Measurements from ENCODE around the gene NLRC5.

Gene NLRC5

DNA sequence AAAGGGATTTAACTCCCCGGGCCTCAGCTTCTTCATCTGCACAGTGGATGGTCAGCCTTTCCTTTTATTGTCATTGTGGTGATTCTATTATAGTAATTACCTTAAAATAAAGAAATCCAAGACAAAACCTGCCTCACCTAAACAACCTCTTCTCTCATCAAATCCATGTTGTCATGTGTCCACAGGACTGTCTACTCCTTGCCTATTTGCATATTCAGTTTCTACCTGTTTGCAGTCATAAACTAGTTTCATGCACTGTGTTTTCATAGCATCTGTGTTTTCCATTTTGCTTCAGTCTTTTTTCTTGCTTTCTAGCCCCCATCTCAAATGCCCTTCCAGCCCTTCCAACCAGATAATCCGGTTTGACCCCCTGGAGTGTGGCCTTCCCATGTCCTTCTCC, 58.7 kb downstream of the NLRC5 start:
- Histone ChIP-seq H3F3A (ENCODE audit: insufficient read depth) (no peaks in the 10 kb centered on the region), H4K20me1 (ENCODE audit: low read depth, low read length) (no peaks in the 10 kb centered on the region), H3K4me2 (ENCODE audit: low read depth, low read length, poor library complexity, severe bottlenecking) (no peak overlapping the region), H3K27me3 (ENCODE audit: low read length) (no peaks in the 10 kb centered on the region), H3K36me3 (ENCODE audit: low read length) (no peaks in the 10 kb centered on the region), H3K9me3 (ENCODE audit: insufficient read depth, low read length) (no peaks in the 10 kb centered on the region), H3K4me3 (ENCODE audit: insufficient read depth, low read length, poor library complexity, severe bottlenecking) (no peak overlapping the region), H3K79me2 (ENCODE audit: insufficient read depth, low read length) (no peaks in the 10 kb centered on the region), H2AFZ (ENCODE audit: low read depth, low read length, severe bottlenecking) (no peak overlapping the region), H3K9me2 (replicated peaks; ENCODE audit: insufficient read depth, low read length) (no peaks in the 10 kb centered on the region), H3K27ac (ENCODE audit: low read depth, low read length) (no peak overlapping the region), H3K9ac (ENCODE audit: low read length) (no peak overlapping the region)
- no peak for TF ChIP-seq EZH2phosphoT487 (conservative IDR thresholded peaks at IDR 0.05; ENCODE audit: low read length)
- TF ChIP-seq, protein P1, sequence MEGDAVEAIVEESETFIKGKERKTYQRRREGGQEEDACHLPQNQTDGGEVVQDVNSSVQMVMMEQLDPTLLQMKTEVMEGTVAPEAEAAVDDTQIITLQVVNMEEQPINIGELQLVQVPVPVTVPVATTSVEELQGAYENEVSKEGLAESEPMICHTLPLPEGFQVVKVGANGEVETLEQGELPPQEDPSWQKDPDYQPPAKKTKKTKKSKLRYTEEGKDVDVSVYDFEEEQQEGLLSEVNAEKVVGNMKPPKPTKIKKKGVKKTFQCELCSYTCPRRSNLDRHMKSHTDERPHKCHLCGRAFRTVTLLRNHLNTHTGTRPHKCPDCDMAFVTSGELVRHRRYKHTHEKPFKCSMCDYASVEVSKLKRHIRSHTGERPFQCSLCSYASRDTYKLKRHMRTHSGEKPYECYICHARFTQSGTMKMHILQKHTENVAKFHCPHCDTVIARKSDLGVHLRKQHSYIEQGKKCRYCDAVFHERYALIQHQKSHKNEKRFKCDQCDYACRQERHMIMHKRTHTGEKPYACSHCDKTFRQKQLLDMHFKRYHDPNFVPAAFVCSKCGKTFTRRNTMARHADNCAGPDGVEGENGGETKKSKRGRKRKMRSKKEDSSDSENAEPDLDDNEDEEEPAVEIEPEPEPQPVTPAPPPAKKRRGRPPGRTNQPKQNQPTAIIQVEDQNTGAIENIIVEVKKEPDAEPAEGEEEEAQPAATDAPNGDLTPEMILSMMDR (IDR thresholded peaks at IDR 0.05; ENCODE audit: insufficient read depth, low read length, poor library complexity, severe bottlenecking): no peak

DNA sequence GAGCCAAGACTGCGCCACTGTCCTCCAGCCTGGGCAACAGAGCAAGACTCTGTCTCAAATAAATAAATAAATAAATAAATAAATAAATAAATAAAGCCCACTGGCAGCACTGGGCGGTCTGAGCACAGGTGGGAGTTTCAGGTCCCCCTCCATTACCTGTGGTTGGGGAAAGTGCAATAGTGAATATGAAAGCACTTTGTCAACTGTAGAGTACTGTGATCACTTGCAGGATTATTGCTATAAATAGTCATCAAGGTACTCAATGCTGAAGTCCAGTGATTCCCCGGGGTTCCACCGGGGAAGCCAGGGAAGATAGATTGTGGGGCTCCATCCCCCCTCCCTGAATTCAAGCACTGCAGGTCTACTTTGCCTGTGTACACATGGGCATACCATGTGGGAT, 60.3 kb downstream of the NLRC5 start:
- H3K79me2 ChIP-seq (ENCODE audit: insufficient read depth, low read length): no peaks in the 10 kb centered on the region
- H4K20me1 ChIP-seq (ENCODE audit: low read depth, low read length): no peaks in the 10 kb centered on the region
- H3K27ac ChIP-seq (ENCODE audit: low read depth, low read length): no peak overlapping the region
- H3K4me3 ChIP-seq (ENCODE audit: insufficient read depth, low read length, poor library complexity, severe bottlenecking): no peak overlapping the region
- H3K9ac ChIP-seq (ENCODE audit: low read length): no peak overlapping the region
- no peaks in the 10 kb centered on the region for H3K36me3 ChIP-seq (ENCODE audit: low read length)
- H3K9me3 ChIP-seq (ENCODE audit: insufficient read depth, low read length): no peaks in the 10 kb centered on the region
- H3K4me2 ChIP-seq (ENCODE audit: low read depth, low read length, poor library complexity, severe bottlenecking): no peak overlapping the region
- H3F3A ChIP-seq (ENCODE audit: insufficient read depth): no peaks in the 10 kb centered on the region
- no peak overlapping the region for H2AFZ ChIP-seq (ENCODE audit: low read depth, low read length, severe bottlenecking)
- TF ChIP-seq, protein P1 (IDR thresholded peaks at IDR 0.05; ENCODE audit: insufficient read depth, low read length, poor library complexity, severe bottlenecking): no peak
- no peak for TF ChIP-seq EZH2phosphoT487 (conservative IDR thresholded peaks at IDR 0.05; ENCODE audit: low read length)
- no peaks in the 10 kb centered on the region for H3K9me2 ChIP-seq (replicated peaks; ENCODE audit: insufficient read depth, low read length)
- H3K27me3 ChIP-seq (ENCODE audit: low read length): no peaks in the 10 kb centered on the region

DNA sequence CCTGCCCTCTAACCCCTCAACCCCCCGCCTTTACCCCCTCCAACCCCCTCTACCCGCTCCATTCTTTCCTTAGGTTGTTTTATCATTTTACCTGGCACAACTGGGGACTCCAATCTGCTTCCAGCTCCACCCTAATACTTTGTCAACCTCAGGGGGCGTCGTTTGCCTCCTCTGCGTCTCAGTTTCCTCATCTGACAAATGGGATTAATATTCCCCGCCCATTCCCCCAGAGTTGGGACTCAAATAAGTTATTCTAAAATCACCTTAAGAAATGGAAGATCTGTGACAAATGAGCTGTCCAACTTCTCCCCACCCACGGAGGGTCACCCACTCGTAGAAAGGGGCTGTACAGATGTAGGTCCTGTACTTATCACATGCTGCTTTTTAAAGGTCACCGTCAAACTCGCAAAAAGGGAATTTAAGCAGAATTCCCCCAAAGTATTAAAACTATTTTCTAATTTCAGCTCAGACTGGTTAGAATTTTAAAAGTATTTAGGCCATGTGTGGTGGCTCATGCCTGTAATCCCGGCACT, 62.4 kb downstream of the NLRC5 start:
- Histone ChIP-seq H3K79me2 (ENCODE audit: insufficient read depth, low read length) (no peaks in the 10 kb centered on the region), H3K36me3 (ENCODE audit: low read length) (no peaks in the 10 kb centered on the region), H3K9me2 (replicated peaks; ENCODE audit: insufficient read depth, low read length) (no peaks in the 10 kb centered on the region), H3K9me3 (ENCODE audit: insufficient read depth, low read length) (no peaks in the 10 kb centered on the region), H3K9ac (ENCODE audit: low read length) (no peak overlapping the region), H3K4me2 (ENCODE audit: low read depth, low read length, poor library complexity, severe bottlenecking) (no peak overlapping the region), H3K27ac (ENCODE audit: low read depth, low read length) (no peak overlapping the region), H4K20me1 (ENCODE audit: low read depth, low read length) (no peaks in the 10 kb centered on the region), H3F3A (ENCODE audit: insufficient read depth) (no peaks in the 10 kb centered on the region), H3K4me3 (ENCODE audit: insufficient read depth, low read length, poor library complexity, severe bottlenecking) (no peak overlapping the region), H2AFZ (ENCODE audit: low read depth, low read length, severe bottlenecking) (no peak overlapping the region), H3K27me3 (ENCODE audit: low read length) (no peaks in the 10 kb centered on the region)
- TF ChIP-seq, protein P1 (IDR thresholded peaks at IDR 0.05; ENCODE audit: insufficient read depth, low read length, poor library complexity, severe bottlenecking): no peak
- TF ChIP-seq EZH2phosphoT487 (conservative IDR thresholded peaks at IDR 0.05; ENCODE audit: low read length): no peak
